ENCODE data around the gene ZNF831. TPM values are rescaled to one million over a fixed set of nuclear protein-coding genes. Genes with fewer than 3 reads are reported as not detected.

The ZNF831 gene
- polyA plus RNA-seq, 1 of the 3 experiments (the other 2 are of a cell fraction) = not detected

GRCh38 chr20:59219211-59219610 lies 55.6 kb downstream of the ZNF831 start:
- CTCF ChIA-PET = no interaction called here
- H4K20me1 ChIP-seq (ENCODE audit: insufficient read depth) = no peaks in the 10 kb centered on the region

More at GRCh38 chr20:59219211-59219610, 55.6 kb downstream of the ZNF831 start:
- no peaks in the 10 kb centered on the region for H3K9me2 ChIP-seq
- H3F3A ChIP-seq (replicated peaks; ENCODE audit: insufficient read depth) = no peaks in the 10 kb centered on the region
- H2AFZ ChIP-seq (ENCODE audit: low read depth) = no peak overlapping the region
- peaks cover 0 to 26% of the 10 kb centered on the region in 2 experiments; a peak in 2 of 4 replicates for H3K4me1 ChIP-seq (ENCODE audit: control insufficient read depth in 1 of 2, insufficient read depth in 2 of 2, low read depth in 1 of 2, low read length in 1 of 2)
- no peaks in the 10 kb centered on the region for H3K9me3 ChIP-seq
- no peak overlapping the region for H3K27ac ChIP-seq (ENCODE audit: low read depth in 2 of 2, low read length in 1 of 2)
- POLR2A ChIA-PET = no interaction called here
- no peaks in the 10 kb centered on the region; the same call in 1 of the 2 replicates for H3K27me3 ChIP-seq (ENCODE audit: insufficient read depth)
- no peaks in the 10 kb centered on the region for H3K36me3 ChIP-seq (replicated peaks in 1 of 2; ENCODE audit: control insufficient read depth in 1 of 2, insufficient read depth in 2 of 2, low read length in 1 of 2)
- DNase-seq = no peak
- H3K79me2 ChIP-seq (ENCODE audit: insufficient read depth) = no peaks in the 10 kb centered on the region
- H3K4me2 ChIP-seq = no peak overlapping the region
- no peak overlapping the region for H3K9ac ChIP-seq
- no peak overlapping the region for H3K4me3 ChIP-seq (ENCODE audit: low read depth in 2 of 2, low read length in 1 of 2)
- TF ChIP-seq GATA2 (CRISPR knock-in tag; IDR thresholded peaks at IDR 0.05) (no peak), RAD21 (IDR thresholded peaks at IDR 0.05; ENCODE audit: low read length) (no peak), SMC3 (IDR thresholded peaks at IDR 0.05; ENCODE audit: low read depth, low read length) (no peak), FOSL2 (IDR thresholded peaks at IDR 0.05; ENCODE audit: borderline replicate concordance, low read depth) (no peak), YY1 (IDR thresholded peaks at IDR 0.05; ENCODE audit: low read depth) (no peak), MAX (IDR thresholded peaks at IDR 0.05; ENCODE audit: low read depth) (no peak), NRF1 (IDR thresholded peaks at IDR 0.05; ENCODE audit: low read depth, low read length) (no peak), USF1 (IDR thresholded peaks at IDR 0.05; ENCODE audit: borderline replicate concordance, low read depth) (no peak), RFX5 (IDR thresholded peaks at IDR 0.05; ENCODE audit: low read length) (no peak), FOXJ3 (CRISPR knock-in tag; IDR thresholded peaks at IDR 0.05) (no peak), IRF3 (IDR thresholded peaks at IDR 0.05; ENCODE audit: low read depth, low read length) (no peak)
- TF ChIP-seq, protein P1, sequence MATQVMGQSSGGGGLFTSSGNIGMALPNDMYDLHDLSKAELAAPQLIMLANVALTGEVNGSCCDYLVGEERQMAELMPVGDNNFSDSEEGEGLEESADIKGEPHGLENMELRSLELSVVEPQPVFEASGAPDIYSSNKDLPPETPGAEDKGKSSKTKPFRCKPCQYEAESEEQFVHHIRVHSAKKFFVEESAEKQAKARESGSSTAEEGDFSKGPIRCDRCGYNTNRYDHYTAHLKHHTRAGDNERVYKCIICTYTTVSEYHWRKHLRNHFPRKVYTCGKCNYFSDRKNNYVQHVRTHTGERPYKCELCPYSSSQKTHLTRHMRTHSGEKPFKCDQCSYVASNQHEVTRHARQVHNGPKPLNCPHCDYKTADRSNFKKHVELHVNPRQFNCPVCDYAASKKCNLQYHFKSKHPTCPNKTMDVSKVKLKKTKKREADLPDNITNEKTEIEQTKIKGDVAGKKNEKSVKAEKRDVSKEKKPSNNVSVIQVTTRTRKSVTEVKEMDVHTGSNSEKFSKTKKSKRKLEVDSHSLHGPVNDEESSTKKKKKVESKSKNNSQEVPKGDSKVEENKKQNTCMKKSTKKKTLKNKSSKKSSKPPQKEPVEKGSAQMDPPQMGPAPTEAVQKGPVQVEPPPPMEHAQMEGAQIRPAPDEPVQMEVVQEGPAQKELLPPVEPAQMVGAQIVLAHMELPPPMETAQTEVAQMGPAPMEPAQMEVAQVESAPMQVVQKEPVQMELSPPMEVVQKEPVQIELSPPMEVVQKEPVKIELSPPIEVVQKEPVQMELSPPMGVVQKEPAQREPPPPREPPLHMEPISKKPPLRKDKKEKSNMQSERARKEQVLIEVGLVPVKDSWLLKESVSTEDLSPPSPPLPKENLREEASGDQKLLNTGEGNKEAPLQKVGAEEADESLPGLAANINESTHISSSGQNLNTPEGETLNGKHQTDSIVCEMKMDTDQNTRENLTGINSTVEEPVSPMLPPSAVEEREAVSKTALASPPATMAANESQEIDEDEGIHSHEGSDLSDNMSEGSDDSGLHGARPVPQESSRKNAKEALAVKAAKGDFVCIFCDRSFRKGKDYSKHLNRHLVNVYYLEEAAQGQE (IDR thresholded peaks at IDR 0.05; ENCODE audit: low read depth, low read length) = no peak
- 86% methylated on average over 8 of the region's 8 CpGs for WGBS (ENCODE audit: low lambda C conversion rate)
